HL-60 (cell line): ENCODE measurements around the gene GOLGA6B.
A peak's percentile ranks its signal among the peaks of the same experiment; 100 is the strongest.

ENCODE experiments used
- DNase-seq, 2 experiments: peaks; one replicate each; pipeline ENCODE4 v3.0.0-alpha.2; 2010 to 2020; ENCODE audit warnings: low read depth in 1 of 2, low spot score in 1 of 2
- H3K27ac ChIP-seq: fragments of 250-450 bp; sonication (Bioruptor Pico); replicated peaks from 2 replicates; pipeline ENCODE4 v1.5.1; 2020; ENCODE audit warnings: mild to moderate bottlenecking, moderate library complexity
- H3K27me3 ChIP-seq: fragments of 250-450 bp; sonication (Bioruptor Pico); 2 replicates; pipeline ENCODE4 v1.5.1; 2021; ENCODE audit warnings: mild to moderate bottlenecking, moderate library complexity; ENCODE audit not compliant: insufficient read depth, poor library complexity, severe bottlenecking
- H3K4me3 ChIP-seq: replicated peaks from 2 replicates; pipeline ENCODE4 v1.5.1; 2011; ENCODE audit warnings: mild to moderate bottlenecking, control low read depth, low read length; ENCODE audit not compliant: insufficient read depth
- GABPA ChIP-seq: IDR thresholded peaks from 2 replicates; pipeline ENCODE4 v1.6.1; 2012; ENCODE audit warnings: low read depth
- POLR2AphosphoS5 ChIP-seq: IDR thresholded peaks from 2 replicates; pipeline ENCODE4 v1.6.1; 2012; ENCODE audit warnings: low read depth
- SPI1 ChIP-seq: IDR thresholded peaks from 2 replicates; pipeline ENCODE4 v1.6.1; 2012; ENCODE audit warnings: low read depth, mild to moderate bottlenecking, borderline replicate concordance
- TF ChIP-seq, protein P1 (sequence below): IDR thresholded peaks from one replicate; pipeline ENCODE4 v1.5.1; 2011; ENCODE audit warnings: low read length, control low read depth, inconsistent platforms; ENCODE audit not compliant: insufficient read depth
- TF ChIP-seq, protein P2 (sequence below): IDR thresholded peaks from 2 replicates; pipeline ENCODE4 v1.6.1; 2012; ENCODE audit warnings: low read depth; ENCODE audit not compliant: insufficient replicate concordance

GOLGA6B gene

GRCh38 chr15:72680931-72681330, 26.4 kb downstream of the GOLGA6B start:
- TF ChIP-seq SPI1 = peak; percentile 47; the same call in 1 of the 2 replicates
- TF ChIP-seq, protein P1, sequence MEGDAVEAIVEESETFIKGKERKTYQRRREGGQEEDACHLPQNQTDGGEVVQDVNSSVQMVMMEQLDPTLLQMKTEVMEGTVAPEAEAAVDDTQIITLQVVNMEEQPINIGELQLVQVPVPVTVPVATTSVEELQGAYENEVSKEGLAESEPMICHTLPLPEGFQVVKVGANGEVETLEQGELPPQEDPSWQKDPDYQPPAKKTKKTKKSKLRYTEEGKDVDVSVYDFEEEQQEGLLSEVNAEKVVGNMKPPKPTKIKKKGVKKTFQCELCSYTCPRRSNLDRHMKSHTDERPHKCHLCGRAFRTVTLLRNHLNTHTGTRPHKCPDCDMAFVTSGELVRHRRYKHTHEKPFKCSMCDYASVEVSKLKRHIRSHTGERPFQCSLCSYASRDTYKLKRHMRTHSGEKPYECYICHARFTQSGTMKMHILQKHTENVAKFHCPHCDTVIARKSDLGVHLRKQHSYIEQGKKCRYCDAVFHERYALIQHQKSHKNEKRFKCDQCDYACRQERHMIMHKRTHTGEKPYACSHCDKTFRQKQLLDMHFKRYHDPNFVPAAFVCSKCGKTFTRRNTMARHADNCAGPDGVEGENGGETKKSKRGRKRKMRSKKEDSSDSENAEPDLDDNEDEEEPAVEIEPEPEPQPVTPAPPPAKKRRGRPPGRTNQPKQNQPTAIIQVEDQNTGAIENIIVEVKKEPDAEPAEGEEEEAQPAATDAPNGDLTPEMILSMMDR = no peak
- no peaks in the 10 kb centered on the region for H3K27me3 ChIP-seq
- H3K4me3 ChIP-seq = no peak overlapping the region
- H3K27ac ChIP-seq = no peak overlapping the region
- DNase-seq = peak in 1 of 2 experiments; percentile 58

GRCh38 chr15:72682772-72683171, 28.3 kb downstream of the GOLGA6B start:
- Histone ChIP-seq H3K4me3 (no peak overlapping the region), H3K27me3 (no peaks in the 10 kb centered on the region), H3K27ac (no peak overlapping the region)
- DNase-seq = no peak
- no peak for TF ChIP-seq GABPA
- TF ChIP-seq, protein P2, sequence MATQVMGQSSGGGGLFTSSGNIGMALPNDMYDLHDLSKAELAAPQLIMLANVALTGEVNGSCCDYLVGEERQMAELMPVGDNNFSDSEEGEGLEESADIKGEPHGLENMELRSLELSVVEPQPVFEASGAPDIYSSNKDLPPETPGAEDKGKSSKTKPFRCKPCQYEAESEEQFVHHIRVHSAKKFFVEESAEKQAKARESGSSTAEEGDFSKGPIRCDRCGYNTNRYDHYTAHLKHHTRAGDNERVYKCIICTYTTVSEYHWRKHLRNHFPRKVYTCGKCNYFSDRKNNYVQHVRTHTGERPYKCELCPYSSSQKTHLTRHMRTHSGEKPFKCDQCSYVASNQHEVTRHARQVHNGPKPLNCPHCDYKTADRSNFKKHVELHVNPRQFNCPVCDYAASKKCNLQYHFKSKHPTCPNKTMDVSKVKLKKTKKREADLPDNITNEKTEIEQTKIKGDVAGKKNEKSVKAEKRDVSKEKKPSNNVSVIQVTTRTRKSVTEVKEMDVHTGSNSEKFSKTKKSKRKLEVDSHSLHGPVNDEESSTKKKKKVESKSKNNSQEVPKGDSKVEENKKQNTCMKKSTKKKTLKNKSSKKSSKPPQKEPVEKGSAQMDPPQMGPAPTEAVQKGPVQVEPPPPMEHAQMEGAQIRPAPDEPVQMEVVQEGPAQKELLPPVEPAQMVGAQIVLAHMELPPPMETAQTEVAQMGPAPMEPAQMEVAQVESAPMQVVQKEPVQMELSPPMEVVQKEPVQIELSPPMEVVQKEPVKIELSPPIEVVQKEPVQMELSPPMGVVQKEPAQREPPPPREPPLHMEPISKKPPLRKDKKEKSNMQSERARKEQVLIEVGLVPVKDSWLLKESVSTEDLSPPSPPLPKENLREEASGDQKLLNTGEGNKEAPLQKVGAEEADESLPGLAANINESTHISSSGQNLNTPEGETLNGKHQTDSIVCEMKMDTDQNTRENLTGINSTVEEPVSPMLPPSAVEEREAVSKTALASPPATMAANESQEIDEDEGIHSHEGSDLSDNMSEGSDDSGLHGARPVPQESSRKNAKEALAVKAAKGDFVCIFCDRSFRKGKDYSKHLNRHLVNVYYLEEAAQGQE = no peak
- no peak for TF ChIP-seq SPI1
- TF ChIP-seq POLR2AphosphoS5 = no peak
- TF ChIP-seq, protein P1 = no peak

- Histone ChIP-seq H3K27ac (peak overlapping the region; percentile 88), H3K27me3 (no peaks in the 10 kb centered on the region), H3K4me3 (peak overlapping the region; percentile 85)
- TF ChIP-seq, protein P1 = no peak
- TF ChIP-seq GABPA (no peak), POLR2AphosphoS5 (no peak), SPI1 (no peak)
- TF ChIP-seq, protein P2 = no peak
- DNase-seq = peak in 1 of 2 experiments; percentile 5
These were observed 30.9 kb downstream of the GOLGA6B start for GRCh38 chr15:72685301-72685924.
